ENCODE data around the gene BRWD1. TPM values are rescaled to one million over a fixed set of nuclear protein-coding genes. Genes with fewer than 3 reads are reported as not detected.
A peak's percentile ranks its signal among the peaks of the same experiment; 100 is the strongest.

The BRWD1 gene
- total RNA-seq = 10 to 100 TPM; 31.8 to 46.8 TPM

DNA sequence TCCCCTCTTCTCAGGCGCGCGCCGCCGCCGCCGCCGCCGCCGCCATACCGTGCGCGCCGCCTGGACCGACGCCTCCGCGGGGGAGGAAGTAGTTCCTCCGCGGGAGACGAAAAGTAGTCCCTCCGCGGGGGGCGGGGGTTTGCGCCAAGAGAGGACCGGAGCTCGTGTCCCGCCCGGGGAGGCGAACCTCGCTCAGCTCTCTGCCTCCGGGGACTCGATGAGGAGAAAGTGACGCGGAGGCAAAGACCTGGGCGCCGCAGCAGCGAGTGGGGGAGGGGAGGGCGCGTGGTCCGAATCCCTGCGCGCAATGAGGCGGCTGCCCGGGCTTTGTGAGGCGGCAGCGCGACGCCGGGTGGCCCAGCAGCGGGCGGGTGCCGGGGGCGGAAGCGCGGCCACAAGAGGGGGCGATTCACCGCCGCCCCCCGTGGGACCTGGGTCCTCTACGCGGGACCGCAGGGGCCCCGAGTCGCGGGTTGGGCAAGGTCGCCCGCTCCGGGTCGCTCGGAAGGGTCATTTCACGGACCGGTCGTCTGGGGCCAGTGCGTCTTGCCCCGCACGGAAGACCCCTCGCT, at the start of gene BRWD1:
Gene BRWD1 (minus strand): TSS at position 62 of the 572 bp plus-strand sequence. CDS start 141 bp downstream, outside the sequence.
- H3K36me3 Mint-ChIP-seq = peaks cover 8% of the 10 kb centered on the region
- ATAC-seq (peak; percentile 81 to 86), DNase-seq (ENCODE audit: low spot score) (peak; percentile 86)
- H3K4me1 Mint-ChIP-seq (ENCODE audit: low read depth in 2 of 2) = peaks cover 31 to 36% of the 10 kb centered on the region in 2 donors
- no peaks in the 10 kb centered on the region for H3K9me3 Mint-ChIP-seq
- H3K27ac Mint-ChIP-seq = peak within 1 kb of the TSS; percentile 90 to 93
- no peaks in the 10 kb centered on the region for H3K27me3 Mint-ChIP-seq
- H3K4me3 Mint-ChIP-seq = peak within 1 kb of the TSS; percentile 88

DNA sequence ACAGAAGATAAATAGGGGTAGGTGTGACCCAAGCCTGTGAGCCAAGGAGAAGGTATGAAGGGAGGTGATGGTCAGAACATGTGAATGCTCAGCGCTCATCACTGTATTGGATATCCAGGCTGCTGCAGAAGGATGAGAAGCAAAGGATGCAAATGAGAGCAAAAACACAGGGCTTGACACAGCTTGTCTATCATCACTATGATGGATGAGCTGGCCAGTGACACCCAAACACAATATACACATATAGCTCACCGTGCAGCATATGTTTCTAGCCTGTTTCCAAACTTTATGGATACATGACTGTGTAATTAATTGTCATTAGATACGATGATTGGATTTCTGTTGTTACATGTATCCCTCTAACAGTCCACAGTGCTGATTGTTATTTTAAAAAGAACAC, 49.3 kb upstream of the BRWD1 start:
- Mint-ChIP-seq H3K27ac (no peak overlapping the region), H3K4me1 (ENCODE audit: low read depth in 2 of 2) (peaks cover 0 to 8% of the 10 kb centered on the region in 2 donors), H3K4me3 (no peak overlapping the region), H3K9me3 (no peaks in the 10 kb centered on the region), H3K36me3 (no peaks in the 10 kb centered on the region), H3K27me3 (peaks cover 23 to 26% of the 10 kb centered on the region in 2 donors)
- no peak for DNase-seq (ENCODE audit: low spot score)
- ATAC-seq = no peak

DNA sequence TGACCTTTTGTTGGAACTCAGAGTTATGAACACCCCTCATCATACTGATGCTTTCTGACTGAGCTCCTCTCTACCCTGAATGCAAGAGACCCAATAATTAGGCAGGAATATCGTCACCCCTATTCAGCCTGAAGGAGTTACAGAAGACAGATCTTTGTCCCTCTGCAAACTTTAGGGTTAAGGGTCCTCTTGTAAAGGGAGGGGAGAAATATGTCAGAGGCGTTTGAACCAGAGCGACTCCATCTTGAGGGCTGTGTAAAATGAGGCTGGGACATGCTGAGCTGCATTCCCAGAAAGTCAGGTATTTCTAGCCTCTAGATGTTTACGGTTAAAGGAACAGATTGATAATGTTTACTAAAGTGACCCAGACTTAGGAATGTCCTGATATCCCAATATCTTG, 46.0 kb upstream of the BRWD1 start:
- Mint-ChIP-seq H3K27ac (no peak overlapping the region), H3K9me3 (no peaks in the 10 kb centered on the region), H3K4me3 (no peak overlapping the region), H3K27me3 (peaks cover 26 to 42% of the 10 kb centered on the region in 2 donors), H3K36me3 (no peaks in the 10 kb centered on the region), H3K4me1 (ENCODE audit: low read depth in 2 of 2) (peaks cover 0 to 8% of the 10 kb centered on the region in 2 donors)
- ATAC-seq (no peak), DNase-seq (ENCODE audit: low spot score) (no peak)

DNA sequence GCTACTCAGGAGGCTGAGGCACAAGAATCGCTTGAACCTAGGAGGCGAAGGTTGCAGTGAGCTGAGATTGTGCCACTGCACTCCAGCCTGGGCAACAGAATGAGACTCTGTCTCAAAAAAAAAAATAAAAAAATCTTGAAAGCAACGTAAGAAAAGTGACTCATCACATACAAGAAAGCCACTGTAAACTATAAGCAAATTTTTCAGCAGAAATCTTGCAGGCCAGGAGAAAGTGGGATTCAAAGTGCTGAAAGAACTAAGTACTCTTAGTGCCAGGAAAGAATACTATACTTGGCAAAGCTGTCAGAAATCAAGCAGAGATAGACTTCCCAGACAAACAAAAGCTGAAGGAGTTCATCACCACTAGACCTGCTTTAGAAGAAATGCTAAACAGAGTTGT, 39.9 kb upstream of the BRWD1 start:
- ATAC-seq = no peak
- no peak overlapping the region for H3K4me3 Mint-ChIP-seq
- peaks cover 0 to 6% of the 10 kb centered on the region in 2 donors for H3K4me1 Mint-ChIP-seq (ENCODE audit: low read depth in 2 of 2)
- H3K36me3 Mint-ChIP-seq = no peaks in the 10 kb centered on the region
- DNase-seq (ENCODE audit: low spot score) = no peak
- no peaks in the 10 kb centered on the region for H3K9me3 Mint-ChIP-seq
- no peak overlapping the region for H3K27ac Mint-ChIP-seq
- peaks cover 17 to 25% of the 10 kb centered on the region in 2 donors for H3K27me3 Mint-ChIP-seq

DNA sequence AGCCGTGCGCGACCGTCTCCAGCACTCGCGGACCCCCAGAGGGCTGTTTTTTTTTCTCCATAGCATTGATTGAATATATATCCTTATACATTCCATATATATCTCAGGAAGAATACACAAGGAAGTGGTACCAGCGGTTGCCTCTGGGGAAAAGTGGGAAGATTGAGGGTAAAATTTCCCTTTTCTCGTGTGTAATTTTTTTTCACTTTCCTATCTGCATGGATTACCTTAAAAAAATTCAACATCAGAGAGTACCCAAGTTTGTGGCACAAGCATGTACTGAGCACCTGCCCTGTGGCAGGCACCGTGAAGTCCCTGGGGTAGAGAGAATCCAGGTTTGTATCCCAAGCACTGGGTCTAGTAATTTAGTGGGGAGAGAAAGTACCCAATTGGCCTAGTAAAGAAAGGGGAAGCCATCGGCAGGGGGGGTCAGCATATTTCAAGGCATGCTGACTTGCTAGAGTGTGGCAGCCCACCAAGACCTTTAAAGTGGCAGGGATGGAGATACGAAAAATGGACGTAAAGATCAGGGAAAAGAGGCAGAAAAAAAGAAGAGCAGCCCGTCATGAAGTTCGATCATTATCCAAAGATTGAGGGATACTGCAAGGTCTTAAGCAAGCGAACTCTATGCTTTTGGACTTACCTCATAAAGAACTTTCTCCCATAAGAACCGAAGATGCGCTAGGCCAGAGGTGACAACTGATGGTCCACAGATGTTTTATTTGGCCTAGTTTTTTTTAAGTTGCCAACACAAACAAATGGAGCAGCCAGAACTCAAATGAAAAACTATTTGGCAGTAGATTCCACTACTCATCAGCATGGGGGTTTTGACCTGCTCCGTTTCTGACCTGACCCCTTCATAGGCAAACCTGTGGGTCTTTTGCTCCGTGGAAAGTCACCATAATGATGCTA, 36.9 kb upstream of the BRWD1 start:
- Mint-ChIP-seq H3K4me3 (peak overlapping the region; percentile 93), H3K27me3 (peaks cover 12 to 16% of the 10 kb centered on the region in 2 donors), H3K27ac (peak overlapping the region; percentile 92 to 94), H3K4me1 (ENCODE audit: low read depth in 2 of 2) (peaks cover 21 to 24% of the 10 kb centered on the region in 2 donors), H3K9me3 (no peaks in the 10 kb centered on the region), H3K36me3 (peaks cover 19% of the 10 kb centered on the region)
- DNase-seq (ENCODE audit: low spot score) = no peak
- no peak for ATAC-seq

DNA sequence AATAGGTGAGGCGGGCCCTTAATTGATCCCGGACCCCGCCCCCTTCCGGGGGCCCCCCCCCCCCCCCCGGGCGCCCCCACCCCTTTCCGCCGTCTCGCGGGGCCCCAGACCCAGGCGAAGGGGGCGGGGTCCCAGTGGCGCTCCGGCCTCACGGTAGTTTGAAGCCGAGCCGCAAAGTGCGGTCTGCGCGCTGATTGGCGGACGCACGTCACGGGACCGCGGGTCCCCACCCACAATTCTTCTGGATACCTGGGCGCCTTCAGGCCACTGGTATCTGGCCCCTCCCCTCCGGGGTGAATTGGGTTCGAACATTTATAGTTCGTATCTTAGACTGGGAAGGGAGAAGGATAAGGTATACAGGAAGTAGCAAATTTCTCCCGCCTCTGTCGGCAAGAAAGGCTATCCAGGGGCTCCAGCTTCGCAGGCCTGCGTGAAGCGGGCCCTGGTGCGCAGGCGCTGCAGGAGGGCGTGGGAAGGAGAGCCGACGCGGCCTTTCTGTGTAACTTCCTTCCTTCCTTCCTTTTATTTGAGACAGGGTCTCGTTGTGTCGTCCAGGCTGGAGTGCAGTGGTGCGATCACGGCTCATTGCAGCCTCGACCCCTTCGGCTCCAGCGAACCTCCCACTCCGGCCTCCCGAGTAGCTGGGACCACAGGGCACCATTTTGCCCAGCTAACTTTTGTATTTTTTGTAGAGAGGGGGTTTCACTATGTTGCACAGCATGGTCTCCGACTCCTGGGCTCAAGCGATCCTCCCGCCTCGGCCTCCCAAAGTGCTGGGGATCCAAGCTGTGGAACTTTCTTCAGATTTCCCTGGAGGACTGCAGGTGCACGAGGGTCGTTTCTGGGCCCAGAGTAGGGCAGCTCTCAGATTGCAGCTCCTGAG, 36.0 kb upstream of the BRWD1 start:
- Mint-ChIP-seq H3K9me3 (no peaks in the 10 kb centered on the region), H3K36me3 (peaks cover 25% of the 10 kb centered on the region), H3K27me3 (peaks cover 7 to 9% of the 10 kb centered on the region in 2 donors), H3K4me1 (ENCODE audit: low read depth in 2 of 2) (peaks cover 26 to 30% of the 10 kb centered on the region in 2 donors), H3K27ac (peak overlapping the region; percentile 92 to 94), H3K4me3 (peak overlapping the region; percentile 93)
- peak; percentile 93 to 94 for ATAC-seq
- peak; percentile 97 for DNase-seq (ENCODE audit: low spot score)

DNA sequence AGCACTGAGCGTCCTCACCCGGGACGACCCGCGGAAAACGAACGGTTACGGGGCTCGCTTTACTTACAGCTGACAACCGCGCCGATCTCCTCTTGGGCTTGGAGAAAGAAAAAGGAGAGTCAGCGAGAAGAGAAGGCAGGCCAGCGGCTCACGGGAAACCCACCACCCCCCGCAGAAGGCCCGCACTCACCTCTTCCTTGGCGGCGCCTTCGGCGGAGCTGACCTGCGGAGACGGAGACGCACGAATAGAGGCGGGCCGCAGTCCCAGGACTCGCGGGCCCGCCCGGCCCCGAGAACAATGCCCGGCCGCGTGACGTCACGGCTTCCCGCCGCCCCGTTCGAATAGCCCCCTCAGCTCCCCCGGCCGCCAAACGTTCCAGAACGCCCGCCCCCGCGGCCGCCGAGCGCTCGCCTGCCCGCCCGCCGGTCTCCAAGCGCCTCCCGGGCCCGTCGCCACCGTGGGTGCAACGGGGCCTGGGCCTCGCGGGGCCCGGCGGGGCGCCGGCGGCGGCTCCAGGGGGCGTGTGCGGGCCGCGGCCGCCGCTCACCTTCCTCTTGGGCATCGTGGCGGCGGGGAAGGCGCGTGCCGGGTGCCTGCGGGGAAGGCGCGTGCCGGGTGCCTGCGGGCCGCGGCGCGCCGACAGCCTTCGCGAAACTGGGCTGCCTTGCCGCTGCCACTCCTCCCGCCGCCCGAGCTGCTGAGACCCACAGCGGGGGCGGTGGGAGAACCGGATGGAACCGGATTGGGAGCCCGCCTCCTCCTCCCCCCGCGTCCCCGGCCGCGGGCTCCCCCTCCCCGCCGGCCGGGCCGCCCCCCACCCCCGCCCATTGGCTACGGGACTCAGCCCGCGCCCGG, 35.2 kb upstream of the BRWD1 start, which contains the start of gene HMGN1:
Gene HMGN1 (minus strand): TSS at position 734 of the 856 bp plus-strand sequence. CDS start 171 bp downstream, at position 563.
- Mint-ChIP-seq H3K4me1 (ENCODE audit: low read depth in 2 of 2) (peaks cover 26 to 30% of the 10 kb centered on the region in 2 donors), H3K27me3 (peaks cover 0 to 7% of the 10 kb centered on the region in 2 donors), H3K4me3 (peak within 1 kb of the TSS; percentile 93), H3K27ac (peak within 1 kb of the TSS; percentile 92 to 94), H3K36me3 (peaks cover 27% of the 10 kb centered on the region), H3K9me3 (no peaks in the 10 kb centered on the region)
- DNase-seq (ENCODE audit: low spot score) (peak; percentile 89), ATAC-seq (peak; percentile 66 to 84)

DNA sequence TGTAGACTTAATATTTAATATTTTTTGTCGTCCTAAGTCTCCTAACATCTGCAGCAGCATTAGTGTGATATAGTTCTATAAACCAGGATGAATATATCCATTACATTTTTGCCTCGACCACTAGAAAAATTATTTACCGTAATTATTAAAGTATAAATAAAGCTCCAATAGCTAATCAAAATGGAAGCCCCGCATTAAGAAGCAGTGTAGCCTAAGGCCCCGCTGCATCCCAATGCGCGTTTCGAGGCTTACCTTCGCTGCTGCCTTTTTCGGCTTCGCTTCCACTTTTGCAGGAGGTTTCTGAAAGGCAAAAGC, 34.6 kb upstream of the BRWD1 start:
- Mint-ChIP-seq H3K36me3 (peaks cover 33% of the 10 kb centered on the region), H3K27me3 (peaks cover 0 to 7% of the 10 kb centered on the region in 2 donors), H3K27ac (peak overlapping the region; percentile 76 to 82), H3K4me1 (ENCODE audit: low read depth in 2 of 2) (peaks cover 26 to 34% of the 10 kb centered on the region in 2 donors), H3K4me3 (peak overlapping the region; percentile 88), H3K9me3 (no peaks in the 10 kb centered on the region)
- DNase-seq (ENCODE audit: low spot score) (no peak), ATAC-seq (no peak)

DNA sequence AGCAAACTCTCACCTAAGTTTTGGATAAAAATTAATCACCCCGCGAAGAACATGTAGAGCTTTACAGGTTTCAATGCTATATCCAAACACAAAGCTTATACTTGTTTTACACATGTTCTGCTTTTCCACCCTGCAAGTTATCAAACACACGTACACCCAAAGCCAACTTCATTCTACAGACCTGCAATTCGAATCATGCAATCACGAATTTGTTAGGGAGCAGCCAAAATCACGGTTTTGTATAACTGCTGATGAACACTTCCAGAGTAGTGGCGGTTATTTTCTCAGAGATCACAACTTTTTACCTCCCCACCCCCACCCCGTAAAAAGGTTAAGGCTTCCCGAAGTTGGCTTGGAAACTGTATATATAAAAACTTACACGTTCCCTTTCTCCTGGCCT, 34.1 kb upstream of the BRWD1 start:
- Mint-ChIP-seq H3K4me3 (peak overlapping the region; percentile 88), H3K9me3 (no peaks in the 10 kb centered on the region), H3K27ac (peak overlapping the region; percentile 76 to 82), H3K4me1 (ENCODE audit: low read depth in 2 of 2) (peaks cover 26 to 34% of the 10 kb centered on the region in 2 donors), H3K27me3 (peaks cover 0 to 4% of the 10 kb centered on the region in 2 donors), H3K36me3 (peaks cover 34% of the 10 kb centered on the region)
- no peak for ATAC-seq
- no peak for DNase-seq (ENCODE audit: low spot score)

DNA sequence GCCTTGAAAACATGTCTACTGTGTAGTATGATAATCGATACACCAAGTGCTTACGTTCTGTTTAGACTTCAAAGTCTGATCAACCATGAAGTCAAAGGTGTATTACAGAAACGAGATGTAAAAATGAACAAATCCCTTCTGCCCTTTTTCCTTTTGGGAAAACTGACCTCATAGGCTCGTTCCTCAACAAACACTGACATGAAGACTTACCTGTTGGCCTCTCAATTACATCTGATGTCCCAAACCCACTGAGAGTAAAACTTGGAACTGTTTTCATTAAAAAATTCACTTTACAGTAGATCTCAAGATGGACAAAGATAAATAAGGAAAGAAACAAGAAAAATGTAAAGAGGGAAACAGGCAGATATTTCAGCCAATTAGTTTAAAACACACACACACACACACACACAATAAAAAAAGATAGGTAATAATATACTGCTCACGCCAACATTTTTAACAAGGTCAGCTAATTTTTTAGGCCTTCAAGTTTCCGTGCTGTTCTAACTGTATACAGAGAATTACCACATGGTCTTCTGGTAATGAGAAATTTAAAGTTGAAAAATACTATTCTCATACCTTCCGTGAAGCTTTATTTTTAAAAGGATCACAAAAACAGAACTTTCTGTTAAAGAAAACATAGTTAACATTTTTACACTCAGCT, 33.4 kb upstream of the BRWD1 start:
- Mint-ChIP-seq H3K36me3 (peaks cover 36% of the 10 kb centered on the region), H3K4me3 (peak overlapping the region; percentile 88), H3K27me3 (peaks cover 0 to 4% of the 10 kb centered on the region in 2 donors), H3K9me3 (no peaks in the 10 kb centered on the region), H3K27ac (peak overlapping the region; percentile 76 to 82), H3K4me1 (ENCODE audit: low read depth in 2 of 2) (peaks cover 26 to 34% of the 10 kb centered on the region in 2 donors)
- no peak for ATAC-seq
- no peak for DNase-seq (ENCODE audit: low spot score)

DNA sequence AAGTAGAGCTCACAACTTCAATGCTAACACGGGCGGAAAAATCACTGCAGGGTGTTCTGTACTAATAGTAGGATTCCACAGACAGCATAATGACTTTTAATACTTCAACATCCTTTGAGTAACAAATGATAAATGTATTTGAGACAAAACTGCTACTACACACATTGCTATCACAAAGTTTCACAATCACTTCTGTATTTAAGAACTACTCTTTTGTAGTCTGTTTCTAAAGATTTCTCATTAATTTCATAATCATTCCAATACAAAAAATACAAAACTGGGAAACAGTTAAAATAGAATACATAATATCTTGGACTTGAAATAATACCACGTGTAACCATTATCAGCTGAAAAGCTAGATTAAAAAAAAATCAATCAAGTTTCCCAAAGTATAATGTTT, 32.8 kb upstream of the BRWD1 start:
- peaks cover 39% of the 10 kb centered on the region for H3K36me3 Mint-ChIP-seq
- H3K9me3 Mint-ChIP-seq = no peaks in the 10 kb centered on the region
- H3K27ac Mint-ChIP-seq = peak overlapping the region; percentile 76 to 82
- H3K4me1 Mint-ChIP-seq (ENCODE audit: low read depth in 2 of 2) = peaks cover 26 to 34% of the 10 kb centered on the region in 2 donors
- ATAC-seq (no peak), DNase-seq (ENCODE audit: low spot score) (no peak)
- H3K27me3 Mint-ChIP-seq = peaks cover 0 to 2% of the 10 kb centered on the region in 2 donors
- peak overlapping the region; percentile 88 for H3K4me3 Mint-ChIP-seq

DNA sequence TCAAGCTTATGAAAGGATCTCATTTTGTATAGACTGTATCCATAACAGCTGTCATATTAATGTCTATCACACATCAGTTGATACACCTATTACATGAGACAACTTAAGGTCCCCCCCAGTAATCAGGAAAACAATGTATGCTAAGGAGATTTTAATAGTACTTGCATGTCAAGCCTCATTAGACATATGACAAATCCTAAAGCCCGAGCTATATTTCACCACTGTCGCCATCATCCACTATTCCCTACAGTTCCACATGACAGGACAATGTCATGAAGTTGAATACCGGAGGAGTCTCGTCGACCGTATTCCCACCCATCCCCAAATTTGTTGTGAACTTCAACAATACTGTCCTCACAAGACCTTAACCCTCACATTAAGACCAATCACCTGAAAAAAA, 32.0 kb upstream of the BRWD1 start:
- Mint-ChIP-seq H3K9me3 (no peaks in the 10 kb centered on the region), H3K4me1 (ENCODE audit: low read depth in 2 of 2) (peaks cover 25 to 34% of the 10 kb centered on the region in 2 donors), H3K36me3 (peaks cover 39% of the 10 kb centered on the region), H3K4me3 (peak overlapping the region; percentile 88), H3K27me3 (no peaks in the 10 kb centered on the region), H3K27ac (no peak overlapping the region)
- no peak for DNase-seq (ENCODE audit: low spot score)
- no peak for ATAC-seq

Measured in natural killer cell treated with Interleukin-12 subunit alpha and Interleukin-12 subunit beta and Interleukin-15 and Interleukin-18, amount 100 ng/mL, for 72 hours (primary cell).